Heart right ventricle (tissue), 16 donors: ENCODE measurements around the gene LPO. TPM values are rescaled to one million over a fixed set of nuclear protein-coding genes. Genes with fewer than 3 reads are reported as not detected.

ENCODE experiments used
- ATAC-seq, 8 donors: fragments of 200-7000 bp; cut with Tn5 transposase; one replicate each; pipeline ENCODE4 v1.9.1; 2020; ENCODE audit warnings: mild to moderate bottlenecking in 8 of 8, moderate library complexity in 8 of 8, moderate number of reproducible peaks in 1 of 8
- DNase-seq, 2 donors: peaks; one replicate each; pipeline ENCODE4 v3.0.0-alpha.2; 2020
- H3K27ac ChIP-seq, 10 donors: fragments of 200-600 bp; sonication (generic) in 2 of 10; one replicate each; pipeline versions ENCODE4 v1.5.0 to v1.8.0; 2020 to 2022; ENCODE audit warnings: mild to moderate bottlenecking in 3 of 10
- H3K27me3 ChIP-seq, 7 donors: fragments of 200-600 bp; one replicate each; pipeline ENCODE4 v1.8.0; 2021 to 2022; ENCODE audit warnings: mild to moderate bottlenecking in 2 of 7
- H3K36me3 ChIP-seq, 9 donors: fragments of 200-600 bp; sonication (generic) in 1 of 9; one replicate each; pipeline versions ENCODE4 v1.5.0 to v1.8.0; 2020 to 2022; ENCODE audit warnings: mild to moderate bottlenecking in 2 of 9
- H3K4me1 ChIP-seq, 9 donors: fragments of 200-600 bp; sonication (generic) in 1 of 9; one replicate each; pipeline versions ENCODE4 v1.5.0 to v1.8.0; 2020 to 2022; ENCODE audit warnings: mild to moderate bottlenecking in 4 of 9
- H3K4me3 ChIP-seq, 10 donors: fragments of 200-600 bp; sonication (generic) in 2 of 10; one replicate each; pipeline versions ENCODE4 v1.5.0 to v1.8.0; 2020 to 2022; ENCODE audit warnings: mild to moderate bottlenecking in 7 of 10, moderate library complexity in 2 of 10
- H3K9me3 ChIP-seq, 11 donors: fragments of 200-600 bp in 10 of 11; sonication (generic) in 2 of 11; one replicate each; pipeline versions ENCODE4 v1.5.0 to v1.8.0; 2013 to 2022; ENCODE audit warnings: mild to moderate bottlenecking in 2 of 11, control low read depth in 1 of 11, moderate library complexity in 1 of 11
- CTCF ChIP-seq, 9 donors: fragments of 200-600 bp; sonication (generic) in 2 of 9; IDR thresholded peaks; one replicate each; pipeline versions ENCODE4 v1.5.0 to v1.8.0; 2021 to 2022; ENCODE audit warnings: antibody characterized with exemption in 9 of 9, mild to moderate bottlenecking in 5 of 9, moderate library complexity in 1 of 9
- WGBS, 2 donors: extraction: QIAGEN DNeasy Blood & Tissue Kit; methylation state at CpG; one replicate each; pipeline ENCODE4 v1.1.7; 2013; ENCODE audit warnings: inconsistent platforms in 1 of 2; 5-methylcytosine and 5-hydroxymethylcytosine counted together
- intact Hi-C, 10 donors: fragments of 100-400 bp; cut with DNase I; formaldehyde crosslinking; loops; one replicate each; pipeline versions ENCODE4 v1.11.1 to v1.14.2; 2022
- polyA plus RNA-seq, 2 donors: library from polyadenylated mRNA; stranded (reverse); fragments of 200-250 nt; gene quantifications; one replicate each; pipeline ENCODE4 v1.2.3, GENCODE V29; 2013
- total RNA-seq, 10 donors: library from RNA; stranded (reverse); fragmentation: NEBNext Ultra II Directional in 3 of 10; extraction: Animal tissue kit (Norgen Biotek cat#: 25700) in 3 of 10; gene quantifications; one replicate each; pipeline versions ENCODE4 v1.2.1 to v1.2.4, GENCODE V29; 2021 to 2023
- donor health status: Arrhythmogenic right ventricular cardiomyopathy.
- donor health status: ischemic (EF 13 %, LVEDD 7.1; RV severe dilation, severe dysfunction).
- donor health status: healthy with polysubstance abuse.
- donor health status: DM: no; HTN: yes; CAD: no.
- donor health status: DM: no; HTN: no; CAD: no.
- donor health status: ischemic (EF 25% LVEDD 6.9; RV normal size, moderate dysfunction).
- donor health status: ischemic (EF 25% LVEDD 5.7; RV mildly dilated, moderate dysfunction).
- donor health status: healthy.
- donor health status: DM: yes; HTN: yes; CAD: no.
- donor health status: Ischemic cardiomyopathy.
- donor health status: ischemic (EF 35%, LVEDD 5.7; RV mildly dilated, moderate dysfunction).
- donor health status: nonischemic (EF 11% LVEDD 7.7; RV severe dilation, severe dysfunction).
- donor health status: DM: yes; HTN: yes; CAD: no.
- donor health status: PGD.
- donor health status: ischemic (EF 29% LVEDD 5.4; RV normal size, mild dysfunction).
- donor health status: nonischemic (EF 23%, LVEDD 6.1; RV moderate dilation, normal function).

The LPO gene
- total and polyA plus RNA-seq, 12 donors, result not detected

- no peaks in the 10 kb centered on the region for H3K36me3 ChIP-seq
- no peak for TF ChIP-seq CTCF (IDR thresholded peaks at IDR 0.05)
- no peaks in the 10 kb centered on the region for H3K4me1 ChIP-seq
Observed at GRCh38 chr17:58291246-58291645, 52.9 kb downstream of the LPO start.

GRCh38 chr17:58294034-58294433 is 55.6 kb downstream of the LPO start:
- H3K36me3 ChIP-seq, result no peaks in the 10 kb centered on the region
- TF ChIP-seq CTCF (IDR thresholded peaks at IDR 0.05), result no peak
- H3K9me3 ChIP-seq, result peaks cover 0 to 20% (median 3%) of the 10 kb centered on the region in 11 donors
- ATAC-seq, result no peak
- H3K4me1 ChIP-seq, result no peaks in the 10 kb centered on the region
- H3K27ac ChIP-seq, result no peak overlapping the region
- no peak for DNase-seq
- peaks cover 0 to 42% (median 15%) of the 10 kb centered on the region in 7 donors for H3K27me3 ChIP-seq
- intact Hi-C loops, result loop anchor here in 1 of 10 donors (10.0 kb wide), 1 partner anchor 59 kb away; the partner anchor contains the start of gene LPO
- WGBS, 2 donors, result 85 to 90% methylated on average over 1 of the region's 1 CpG
- H3K4me3 ChIP-seq, result no peak overlapping the region

More at GRCh38 chr17:58291246-58291645, 52.9 kb downstream of the LPO start:
- Histone ChIP-seq H3K4me3 (no peak overlapping the region), H3K27me3 (peaks cover 0 to 66% (median 33%) of the 10 kb centered on the region in 7 donors), H3K9me3 (peaks cover 0 to 5% (median 0%) of the 10 kb centered on the region in 11 donors), H3K27ac (no peak overlapping the region)
- intact Hi-C loops, result loop anchor here in 1 of 10 donors (10.0 kb wide), 1 partner anchor 56 kb away; the partner anchor contains the start of gene LPO
- WGBS, 2 donors, result 82 to 83% methylated on average over 5 of the region's 5 CpGs
- DNase-seq (no peak), ATAC-seq (no peak)

- intact Hi-C loops, result loop anchor here in 2 of 10 donors (10.0 kb wide), 1 partner anchor 144 kb away; no protein-coding TSS in a partner anchor
Observed at GRCh38 chr17:58300336-58300735, 62.0 kb downstream of the LPO start.

GRCh38 chr17:58301504-58302150 is 63.2 kb downstream of the LPO start:
- H3K27me3 ChIP-seq, result peaks cover 0 to 29% (median 0%) of the 10 kb centered on the region in 7 donors
- intact Hi-C loops, result loop anchor here in 2 of 10 donors (10.0 kb wide), 1 partner anchor 143 kb away; no protein-coding TSS in a partner anchor
- no peak for ATAC-seq
- no peak overlapping the region for H3K4me3 ChIP-seq
- peaks cover 0 to 16% (median 3%) of the 10 kb centered on the region in 11 donors for H3K9me3 ChIP-seq
- H3K4me1 ChIP-seq, result peaks cover 0 to 4% (median 0%) of the 10 kb centered on the region in 9 donors
- WGBS, 2 donors, result 79 to 80% methylated on average over 16 of the region's 16 CpGs
- H3K27ac ChIP-seq, result no peak overlapping the region
- TF ChIP-seq CTCF (IDR thresholded peaks at IDR 0.05), result no peak
- no peaks in the 10 kb centered on the region for H3K36me3 ChIP-seq
- DNase-seq, result no peak

More at GRCh38 chr17:58300336-58300735, 62.0 kb downstream of the LPO start:
- 80 to 88% methylated on average over 6 of the region's 6 CpGs for WGBS, 2 donors
- H3K4me1 ChIP-seq, result peaks cover 0 to 4% (median 0%) of the 10 kb centered on the region in 9 donors
- DNase-seq, result no peak
- TF ChIP-seq CTCF (IDR thresholded peaks at IDR 0.05), result no peak
- H3K9me3 ChIP-seq, result peaks cover 0 to 16% (median 3%) of the 10 kb centered on the region in 11 donors
- no peak for ATAC-seq
- H3K27me3 ChIP-seq, result peaks cover 0 to 26% (median 0%) of the 10 kb centered on the region in 7 donors
- H3K27ac ChIP-seq, result no peak overlapping the region
- H3K36me3 ChIP-seq, result no peaks in the 10 kb centered on the region
- H3K4me3 ChIP-seq, result no peak overlapping the region
